DND-41 (cell line): Measurements from ENCODE around the gene MED12L.

Source experiments
- EZH2 ChIP-seq: IDR thresholded peaks from 3 replicates; pipeline ENCODE4 v1.6.1; 2012; ENCODE audit warnings: borderline replicate concordance, low read depth, mild to moderate bottlenecking, moderate library complexity, low read length, inconsistent platforms; ENCODE audit not compliant: severe bottlenecking
- TF ChIP-seq, protein P1 (sequence below): IDR thresholded peaks from 2 replicates; pipeline ENCODE4 v1.5.1; 2012; ENCODE audit warnings: borderline replicate concordance, low read length, moderate library complexity, mild to moderate bottlenecking; ENCODE audit not compliant: poor library complexity, severe bottlenecking; ENCODE audit errors: extremely low read depth

DNA sequence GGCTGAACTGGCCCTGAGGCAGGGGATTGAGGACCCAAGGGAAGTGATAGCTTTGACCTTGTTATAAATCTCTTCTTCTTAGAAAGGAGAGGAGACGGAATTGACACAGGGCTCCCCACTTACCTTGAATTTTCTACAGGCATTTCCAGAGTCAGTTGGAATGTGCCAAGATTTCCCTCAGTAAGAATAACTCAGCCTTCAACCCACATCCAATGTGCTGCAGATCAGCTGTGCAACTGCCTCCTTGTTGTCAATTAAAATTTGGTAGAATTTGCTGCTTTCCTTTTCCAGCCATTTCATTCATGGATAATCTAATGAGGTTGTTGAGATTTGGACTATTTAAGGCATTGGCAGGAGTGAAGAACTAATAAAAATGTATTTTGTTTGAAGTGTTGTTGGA is 14.6 kb downstream of the MED12L start:
- TF ChIP-seq, protein P1, sequence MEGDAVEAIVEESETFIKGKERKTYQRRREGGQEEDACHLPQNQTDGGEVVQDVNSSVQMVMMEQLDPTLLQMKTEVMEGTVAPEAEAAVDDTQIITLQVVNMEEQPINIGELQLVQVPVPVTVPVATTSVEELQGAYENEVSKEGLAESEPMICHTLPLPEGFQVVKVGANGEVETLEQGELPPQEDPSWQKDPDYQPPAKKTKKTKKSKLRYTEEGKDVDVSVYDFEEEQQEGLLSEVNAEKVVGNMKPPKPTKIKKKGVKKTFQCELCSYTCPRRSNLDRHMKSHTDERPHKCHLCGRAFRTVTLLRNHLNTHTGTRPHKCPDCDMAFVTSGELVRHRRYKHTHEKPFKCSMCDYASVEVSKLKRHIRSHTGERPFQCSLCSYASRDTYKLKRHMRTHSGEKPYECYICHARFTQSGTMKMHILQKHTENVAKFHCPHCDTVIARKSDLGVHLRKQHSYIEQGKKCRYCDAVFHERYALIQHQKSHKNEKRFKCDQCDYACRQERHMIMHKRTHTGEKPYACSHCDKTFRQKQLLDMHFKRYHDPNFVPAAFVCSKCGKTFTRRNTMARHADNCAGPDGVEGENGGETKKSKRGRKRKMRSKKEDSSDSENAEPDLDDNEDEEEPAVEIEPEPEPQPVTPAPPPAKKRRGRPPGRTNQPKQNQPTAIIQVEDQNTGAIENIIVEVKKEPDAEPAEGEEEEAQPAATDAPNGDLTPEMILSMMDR = no peak
- TF ChIP-seq EZH2 = no peak
